ENCODE measurements around the gene ADCY3. TPM values are rescaled to one million over a fixed set of nuclear protein-coding genes. Genes with fewer than 3 reads are reported as not detected.

Gene ADCY3
- total RNA-seq, 1 experiment from 2014 or later = 39.5 TPM

DNA sequence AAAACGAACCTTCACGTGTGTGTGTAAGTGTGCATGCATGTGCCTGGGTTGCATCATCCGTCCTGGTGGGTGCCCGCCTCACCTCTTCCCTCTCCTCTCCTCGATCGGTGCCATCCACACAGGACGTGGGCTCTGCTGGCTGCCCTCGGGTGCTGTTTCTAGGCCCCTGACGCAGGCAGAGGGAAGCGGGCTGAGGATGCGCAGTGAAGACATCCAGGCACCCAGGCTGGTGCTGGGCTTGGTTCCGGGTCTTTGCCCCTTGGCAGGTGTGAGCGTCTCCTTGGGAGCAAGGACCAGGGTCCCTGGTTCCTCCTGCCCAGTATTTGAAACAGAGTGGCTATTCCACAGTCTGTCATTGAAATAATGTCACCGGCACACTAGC lies 6.2 kb upstream of the ADCY3 start:
- no peak overlapping the region for H3K4me3 Mint-ChIP-seq
- H3K79me1 ChIP-seq (ENCODE audit: insufficient read depth, low read depth, low read length, poor library complexity, severe bottlenecking) = no peaks in the 10 kb centered on the region
- no peak overlapping the region for H2AK5ac ChIP-seq (ENCODE audit: insufficient read length, low read length)
- no peak overlapping the region for H2AFZ ChIP-seq (ENCODE audit: low read length)
- no peak for DNase-seq
- H3K27me3 Mint-ChIP-seq (ENCODE audit: low read depth) = no peaks in the 10 kb centered on the region; the same call in 1 of the 2 replicates
- TF ChIP-seq, protein P1, sequence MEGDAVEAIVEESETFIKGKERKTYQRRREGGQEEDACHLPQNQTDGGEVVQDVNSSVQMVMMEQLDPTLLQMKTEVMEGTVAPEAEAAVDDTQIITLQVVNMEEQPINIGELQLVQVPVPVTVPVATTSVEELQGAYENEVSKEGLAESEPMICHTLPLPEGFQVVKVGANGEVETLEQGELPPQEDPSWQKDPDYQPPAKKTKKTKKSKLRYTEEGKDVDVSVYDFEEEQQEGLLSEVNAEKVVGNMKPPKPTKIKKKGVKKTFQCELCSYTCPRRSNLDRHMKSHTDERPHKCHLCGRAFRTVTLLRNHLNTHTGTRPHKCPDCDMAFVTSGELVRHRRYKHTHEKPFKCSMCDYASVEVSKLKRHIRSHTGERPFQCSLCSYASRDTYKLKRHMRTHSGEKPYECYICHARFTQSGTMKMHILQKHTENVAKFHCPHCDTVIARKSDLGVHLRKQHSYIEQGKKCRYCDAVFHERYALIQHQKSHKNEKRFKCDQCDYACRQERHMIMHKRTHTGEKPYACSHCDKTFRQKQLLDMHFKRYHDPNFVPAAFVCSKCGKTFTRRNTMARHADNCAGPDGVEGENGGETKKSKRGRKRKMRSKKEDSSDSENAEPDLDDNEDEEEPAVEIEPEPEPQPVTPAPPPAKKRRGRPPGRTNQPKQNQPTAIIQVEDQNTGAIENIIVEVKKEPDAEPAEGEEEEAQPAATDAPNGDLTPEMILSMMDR (conservative IDR thresholded peaks at IDR 0.05) = no peak
- no peak overlapping the region for H3T11ph ChIP-seq (ENCODE audit: low read length)
- H3K56ac ChIP-seq (ENCODE audit: insufficient read length, low read depth, low read length) = no peak overlapping the region
- no peak overlapping the region for H3K9ac ChIP-seq (ENCODE audit: extremely low read depth, insufficient read length, low read length)
- H3K14ac ChIP-seq (ENCODE audit: insufficient read depth, low read length) = no peak overlapping the region
- H2BK20ac ChIP-seq (ENCODE audit: low read depth, low read length, poor library complexity, severe bottlenecking) = no peak overlapping the region
- H3K4me1 Mint-ChIP-seq = peaks cover 27 to 30% of the 10 kb centered on the region in 2 experiments
- H3K23me2 ChIP-seq (ENCODE audit: insufficient read length, low read depth, low read length, poor library complexity, severe bottlenecking) = no peaks in the 10 kb centered on the region
- no peak overlapping the region for H3K27ac ChIP-seq (ENCODE audit: insufficient read length, low read depth, low read length)
- H3K4ac ChIP-seq (ENCODE audit: low read depth, low read length) = no peak overlapping the region
- no peaks in the 10 kb centered on the region for H3K9me3 ChIP-seq (ENCODE audit: control insufficient read depth, low read depth, low read length)
- no peak overlapping the region for H3K27ac Mint-ChIP-seq
- H2BK15ac ChIP-seq (ENCODE audit: low read depth, low read length) = no peak overlapping the region
- H3K27me3 ChIP-seq (ENCODE audit: insufficient read depth, low read length) = no peaks in the 10 kb centered on the region
- no peak overlapping the region for H4K91ac ChIP-seq (ENCODE audit: insufficient read length, low read depth, low read length)
- no peak overlapping the region for H2BK12ac ChIP-seq (ENCODE audit: insufficient read length, low read depth, low read length)
- no peaks in the 10 kb centered on the region for H4K20me1 ChIP-seq (ENCODE audit: control insufficient read depth, insufficient read depth, insufficient read length)
- H3K9me3 Mint-ChIP-seq = no peaks in the 10 kb centered on the region
- no peak overlapping the region for H2BK5ac ChIP-seq (ENCODE audit: insufficient read length, low read length)
- H4K5ac ChIP-seq (ENCODE audit: insufficient read length, low read depth, low read length) = no peak overlapping the region
- no peak overlapping the region for H4K8ac ChIP-seq (replicated peaks; ENCODE audit: insufficient read length, low read depth, low read length)
- no CpG with 5 or more reads among the region's 14 CpGs for WGBS (ENCODE audit: extremely low coverage, insufficient read length, low lambda C conversion rate)
- no peak overlapping the region for H2BK120ac ChIP-seq (ENCODE audit: low read depth, low read length, poor library complexity, severe bottlenecking)
- no peaks in the 10 kb centered on the region for H3K79me2 ChIP-seq (ENCODE audit: insufficient read depth, low read length)
- H3K4me1 ChIP-seq (ENCODE audit: insufficient read depth, low read length) = no peaks in the 10 kb centered on the region; the same call in 1 of the 2 replicates
- no peaks in the 10 kb centered on the region for H3K36me3 Mint-ChIP-seq (ENCODE audit: insufficient read depth in 1 of 3, low read depth in 3 of 3)
- no peak overlapping the region for H3K23ac ChIP-seq (ENCODE audit: insufficient read length, low read depth, low read length)
- no peak overlapping the region for H3K4me2 ChIP-seq (ENCODE audit: insufficient read depth, insufficient read length, low read length)
- no peak overlapping the region for H3K18ac ChIP-seq (ENCODE audit: insufficient read length, low read depth, low read length)

Measured in H9 (cell line).